T-helper 1 cell treated with Interleukin-12 subunit alpha and Interleukin-12 subunit beta and Interleukin-4 antibody, amounts not matched to agents 30 μg/mL and 1 μg/mL, for 36 hours (primary cell): Measurements from ENCODE around the gene LPCAT1.
A peak's percentile ranks its signal among the peaks of the same experiment; 100 is the strongest.
"Not testable (repeated sequence)": the region's sequence is repeated elsewhere in the genome, so short reads cannot be mapped to it uniquely, and the experiment has no call there.

ENCODE experiments used
- H3K27ac Mint-ChIP-seq: one replicate; pipeline ENCODE4 v1.8.0; 2021; ENCODE audit warnings: mild to moderate bottlenecking, mixed read lengths
- H3K27me3 Mint-ChIP-seq: one replicate; pipeline ENCODE4 v1.8.0; 2021; ENCODE audit warnings: low read depth, mixed read lengths
- H3K36me3 Mint-ChIP-seq: one replicate; pipeline ENCODE4 v1.8.0; 2021; ENCODE audit warnings: low read depth, mixed read lengths
- H3K4me1 Mint-ChIP-seq: one replicate; pipeline ENCODE4 v1.8.0; 2021; ENCODE audit warnings: low read depth, mixed read lengths
- H3K4me3 Mint-ChIP-seq: one replicate; pipeline ENCODE4 v1.8.0; 2021; ENCODE audit warnings: mild to moderate bottlenecking, moderate library complexity, mixed read lengths
- H3K9me3 Mint-ChIP-seq: one replicate; pipeline ENCODE4 v1.8.0; 2021; ENCODE audit warnings: mixed read lengths

The LPCAT1 gene

DNA sequence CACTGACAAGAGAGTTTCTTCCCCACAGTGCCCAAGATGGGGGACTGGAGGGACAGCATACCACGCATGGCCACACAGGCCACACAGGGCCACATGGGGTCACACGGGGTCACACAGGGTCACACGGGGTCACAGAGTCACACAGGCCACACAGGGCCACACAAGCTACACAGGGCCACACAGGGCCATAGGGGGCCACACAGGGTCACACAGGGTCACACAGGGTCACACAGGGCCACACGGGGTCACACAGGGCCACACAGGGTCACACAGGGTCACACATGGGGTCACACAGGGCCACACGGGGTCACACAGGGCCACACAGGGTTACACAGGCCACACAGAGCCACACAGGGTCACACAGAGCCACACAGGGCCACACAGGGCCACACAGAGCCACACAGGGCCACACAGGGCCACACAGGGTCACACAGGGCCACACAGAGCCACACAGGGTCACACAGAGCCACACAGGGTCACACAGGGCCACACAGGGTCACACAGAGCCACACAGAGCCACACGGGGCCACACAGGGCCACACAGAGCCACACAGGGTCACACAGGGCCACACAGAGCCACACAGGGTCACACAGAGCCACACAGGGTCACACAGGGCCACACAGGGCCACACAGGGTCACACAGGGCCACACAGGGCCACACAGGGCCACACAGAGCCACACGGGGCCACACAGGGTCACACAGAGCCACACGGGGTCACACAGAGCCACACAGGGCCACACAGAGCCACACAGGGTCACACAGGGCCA is 15.8 kb upstream of the LPCAT1 start:
- H3K36me3 Mint-ChIP-seq, H3K9me3 Mint-ChIP-seq, H3K4me3 Mint-ChIP-seq, H3K27ac Mint-ChIP-seq: not testable (repeated sequence)
- peaks cover 14% of the 10 kb centered on the region for H3K27me3 Mint-ChIP-seq
- H3K4me1 Mint-ChIP-seq = peaks cover 19% of the 10 kb centered on the region

DNA sequence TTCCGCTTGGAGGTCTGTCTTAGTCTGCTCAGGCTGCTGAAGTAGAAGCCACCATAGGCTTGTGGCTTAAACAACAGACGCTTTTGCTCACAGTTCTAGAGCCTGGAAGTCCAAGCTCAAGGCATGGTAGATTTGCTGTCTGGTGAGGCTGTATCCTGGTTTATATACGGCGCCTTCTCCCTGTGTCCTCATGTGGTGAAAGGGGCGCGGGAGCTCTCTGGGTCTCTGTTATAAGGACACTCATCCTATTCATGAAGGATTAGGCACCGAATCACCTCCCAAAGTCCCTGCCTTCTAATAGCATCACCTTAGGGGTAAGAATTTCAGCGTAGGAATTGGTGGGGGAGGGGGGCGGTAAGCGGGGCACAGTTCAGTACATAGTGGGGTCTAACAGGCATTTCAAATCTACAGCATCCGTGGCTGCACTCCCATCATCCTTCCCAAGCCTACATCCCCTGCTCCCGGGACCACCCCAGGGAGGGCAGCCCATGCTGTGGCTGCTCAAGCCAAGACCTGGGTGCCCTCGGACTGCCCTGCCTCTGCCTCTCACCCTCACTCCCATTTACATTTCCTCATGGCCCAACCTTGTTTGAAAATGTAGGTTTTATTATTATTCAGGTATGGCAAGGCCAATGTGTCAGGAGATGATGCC is 15.1 kb upstream of the LPCAT1 start:
- Mint-ChIP-seq H3K27me3 (peaks cover 19% of the 10 kb centered on the region), H3K9me3 (peaks cover 4% of the 10 kb centered on the region), H3K27ac (peak overlapping the region; percentile 66), H3K4me3 (no peak overlapping the region), H3K36me3 (no peaks in the 10 kb centered on the region), H3K4me1 (peaks cover 22% of the 10 kb centered on the region)

DNA sequence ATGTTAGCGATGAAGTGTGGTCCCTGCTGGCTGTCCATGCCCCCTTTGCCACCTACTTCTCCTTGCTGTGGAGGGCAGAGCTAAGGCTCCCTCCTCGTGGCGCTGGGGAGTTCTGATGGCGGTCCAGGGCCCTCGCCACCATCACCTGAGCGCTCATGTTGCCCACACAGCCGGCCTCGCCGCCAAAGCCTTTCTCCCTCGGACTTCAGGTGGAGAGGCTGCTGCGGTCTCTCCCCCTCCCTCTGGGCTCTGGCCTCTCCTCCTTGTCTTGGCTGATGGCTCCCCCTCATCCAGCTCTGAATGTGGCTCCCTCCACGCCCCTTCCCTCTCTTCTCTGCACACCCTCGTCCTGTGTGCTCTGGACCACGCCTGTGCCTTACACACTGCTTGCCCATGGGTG is 14.5 kb upstream of the LPCAT1 start:
- Mint-ChIP-seq H3K4me1 (peaks cover 22% of the 10 kb centered on the region), H3K36me3 (no peaks in the 10 kb centered on the region), H3K27ac (peak overlapping the region; percentile 66), H3K4me3 (peak overlapping the region; percentile 2), H3K27me3 (peaks cover 25% of the 10 kb centered on the region), H3K9me3 (peaks cover 4% of the 10 kb centered on the region)

DNA sequence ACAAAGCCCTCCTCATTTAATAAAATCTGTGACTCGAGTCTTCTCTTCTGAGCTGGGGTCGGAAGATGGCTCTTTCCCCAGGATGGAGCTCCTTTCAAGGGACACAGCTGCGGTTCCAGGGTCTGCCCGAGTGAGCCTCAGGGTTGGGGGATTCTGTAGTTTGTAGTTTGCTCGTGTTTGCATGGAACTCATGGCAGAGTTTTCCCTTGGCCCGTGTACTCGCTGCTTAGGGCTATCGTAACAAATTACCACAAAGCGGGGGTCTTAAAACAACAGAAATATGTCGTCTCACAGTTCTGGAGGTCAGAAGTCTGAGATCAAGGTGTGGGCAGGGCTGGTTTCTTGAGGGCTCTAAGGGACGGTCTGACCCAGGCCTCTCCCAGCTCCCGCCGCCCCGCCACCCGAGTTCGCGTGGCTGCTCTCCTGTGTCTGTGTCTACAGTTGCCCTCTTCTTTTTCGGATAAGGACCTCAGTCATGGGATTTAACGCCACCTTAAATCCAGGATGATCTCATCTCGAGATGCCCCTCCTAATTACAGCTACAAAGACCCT is 13.9 kb upstream of the LPCAT1 start:
- H3K9me3 Mint-ChIP-seq = peaks cover 4% of the 10 kb centered on the region
- H3K4me3 Mint-ChIP-seq = no peak overlapping the region
- no peaks in the 10 kb centered on the region for H3K36me3 Mint-ChIP-seq
- no peak overlapping the region for H3K27ac Mint-ChIP-seq
- H3K27me3 Mint-ChIP-seq = peaks cover 27% of the 10 kb centered on the region
- H3K4me1 Mint-ChIP-seq = peaks cover 22% of the 10 kb centered on the region

DNA sequence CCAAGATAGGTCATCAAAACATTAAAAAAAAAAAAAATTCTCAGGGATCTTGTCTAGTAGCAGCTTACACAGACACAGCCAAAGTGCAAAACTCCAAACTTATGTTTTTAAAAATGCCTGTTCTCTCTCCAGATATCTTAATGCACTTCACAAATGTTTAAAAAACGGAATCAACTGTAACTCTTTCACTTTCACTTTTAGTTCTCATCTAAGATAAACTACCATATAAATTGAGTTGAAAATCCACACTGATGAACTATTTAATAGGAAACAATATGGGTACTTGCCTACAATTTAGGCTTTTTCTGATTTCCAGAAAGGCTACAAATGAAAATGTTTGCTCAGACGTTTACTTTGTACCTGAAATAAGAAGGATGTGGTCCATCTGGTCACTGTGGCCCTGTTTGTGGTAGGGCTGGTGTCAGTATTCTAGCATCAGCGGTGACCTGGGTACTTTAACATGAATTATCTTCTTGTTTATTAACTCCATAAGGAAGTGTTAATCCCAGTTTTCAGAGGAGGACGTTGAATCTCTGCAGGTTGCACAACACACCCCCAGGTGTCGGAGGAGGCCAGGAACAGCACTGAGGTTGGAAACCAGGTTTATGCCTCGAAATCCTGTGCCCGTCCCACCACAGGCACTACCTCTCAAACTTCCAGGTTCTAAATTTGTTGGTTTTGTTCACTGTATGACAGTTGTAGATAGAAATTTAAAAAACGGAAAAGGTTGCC is 13.3 kb upstream of the LPCAT1 start:
- H3K27ac Mint-ChIP-seq = peak overlapping the region; percentile 85
- peaks cover 33% of the 10 kb centered on the region for H3K27me3 Mint-ChIP-seq
- H3K4me3 Mint-ChIP-seq = peak overlapping the region; percentile 75
- peaks cover 22% of the 10 kb centered on the region for H3K4me1 Mint-ChIP-seq
- no peaks in the 10 kb centered on the region for H3K36me3 Mint-ChIP-seq
- peaks cover 4% of the 10 kb centered on the region for H3K9me3 Mint-ChIP-seq

DNA sequence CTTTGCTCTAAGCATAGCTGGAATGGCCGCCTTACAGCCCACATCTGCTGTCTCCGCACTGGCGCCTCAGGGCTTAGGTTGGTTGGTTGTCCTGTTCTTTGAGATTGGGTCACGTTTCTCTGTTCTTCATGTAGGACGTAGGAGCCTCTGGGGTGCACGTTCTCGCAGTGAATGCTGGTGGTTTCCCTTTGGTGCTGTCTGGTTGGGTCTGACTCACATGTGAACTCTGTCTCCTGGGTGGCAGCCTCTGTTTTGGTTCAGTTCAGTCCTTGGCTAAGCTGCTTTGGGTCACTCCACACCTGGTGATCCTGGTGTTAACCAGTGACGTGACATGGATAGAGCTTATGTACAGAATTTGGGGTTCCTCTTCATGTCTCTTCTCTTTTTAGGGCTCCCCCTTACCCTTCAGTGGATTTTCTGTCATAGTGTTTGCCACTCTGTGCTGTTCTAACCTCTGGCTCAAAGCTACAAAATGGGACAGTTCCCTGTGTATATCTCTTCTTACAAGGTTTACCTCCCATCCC is 12.6 kb upstream of the LPCAT1 start:
- peak overlapping the region; percentile 75 for H3K4me3 Mint-ChIP-seq
- peaks cover 22% of the 10 kb centered on the region for H3K4me1 Mint-ChIP-seq
- peaks cover 4% of the 10 kb centered on the region for H3K9me3 Mint-ChIP-seq
- H3K27ac Mint-ChIP-seq = peak overlapping the region; percentile 85
- no peaks in the 10 kb centered on the region for H3K36me3 Mint-ChIP-seq
- peaks cover 38% of the 10 kb centered on the region for H3K27me3 Mint-ChIP-seq

DNA sequence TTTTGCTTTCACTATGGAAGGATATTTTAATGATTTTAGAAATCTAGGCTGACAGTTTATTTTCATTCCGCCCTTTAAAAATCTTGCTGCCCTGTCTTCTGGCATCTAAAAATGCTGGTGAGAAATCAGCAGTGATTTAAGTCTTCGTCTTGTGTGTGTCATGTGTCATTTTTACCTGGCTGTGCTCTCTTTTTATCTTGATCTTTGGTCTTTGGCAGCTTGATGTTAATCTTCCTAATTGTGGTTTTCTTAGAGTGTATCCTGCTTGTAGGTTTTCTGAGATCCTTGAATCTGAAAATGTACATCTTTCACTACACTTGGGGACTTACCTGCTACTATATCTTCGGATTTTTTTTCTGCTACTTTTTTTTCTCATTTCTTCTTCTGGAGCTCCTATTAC is 11.9 kb upstream of the LPCAT1 start:
- H3K9me3 Mint-ChIP-seq = peaks cover 4% of the 10 kb centered on the region
- peaks cover 45% of the 10 kb centered on the region for H3K27me3 Mint-ChIP-seq
- peaks cover 22% of the 10 kb centered on the region for H3K4me1 Mint-ChIP-seq
- H3K4me3 Mint-ChIP-seq = peak overlapping the region; percentile 75
- no peaks in the 10 kb centered on the region for H3K36me3 Mint-ChIP-seq
- H3K27ac Mint-ChIP-seq = no peak overlapping the region

DNA sequence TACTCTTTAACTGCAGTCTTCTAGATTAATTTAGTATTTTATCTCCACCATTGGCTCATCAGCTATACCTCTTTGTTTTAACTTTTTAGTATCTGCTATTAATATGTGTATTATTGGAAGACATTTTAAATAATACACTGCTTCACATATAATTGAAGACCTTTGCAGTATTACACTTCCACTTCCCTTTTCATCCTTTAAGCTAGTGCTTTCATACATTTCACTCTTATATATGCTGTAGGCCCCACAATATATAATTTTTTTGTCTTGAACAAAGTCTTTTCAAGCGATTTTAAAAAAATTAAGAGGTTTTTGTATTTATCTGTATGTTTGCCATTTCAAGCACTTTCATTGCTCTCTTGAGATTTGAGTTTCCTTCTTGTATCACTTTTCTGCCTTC is 8.6 kb upstream of the LPCAT1 start:
- Mint-ChIP-seq H3K9me3 (no peaks in the 10 kb centered on the region), H3K4me1 (peaks cover 22% of the 10 kb centered on the region), H3K36me3 (no peaks in the 10 kb centered on the region), H3K4me3 (no peak overlapping the region), H3K27me3 (peaks cover 68% of the 10 kb centered on the region), H3K27ac (no peak overlapping the region)

DNA sequence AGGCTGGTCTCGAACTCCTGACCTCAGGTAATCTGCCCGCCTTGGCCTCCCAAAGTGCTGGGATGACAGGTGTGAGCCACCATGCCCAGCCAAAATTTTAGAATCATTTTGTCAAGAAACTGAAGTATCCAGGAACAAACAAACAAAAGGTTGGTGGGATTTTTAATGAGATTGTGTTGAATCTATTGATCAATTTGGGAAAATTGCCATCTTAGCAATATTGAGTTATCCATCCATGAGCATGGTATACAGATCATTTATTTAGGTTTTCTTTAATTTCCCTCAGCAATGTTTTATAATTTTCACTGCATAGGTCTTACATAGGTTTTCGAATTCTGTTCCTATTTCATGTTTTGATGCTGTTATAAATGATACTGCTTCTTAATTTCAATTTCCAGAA is 5.7 kb upstream of the LPCAT1 start:
- Mint-ChIP-seq H3K9me3 (no peaks in the 10 kb centered on the region), H3K4me1 (peaks cover 3% of the 10 kb centered on the region), H3K36me3 (no peaks in the 10 kb centered on the region), H3K4me3 (no peak overlapping the region), H3K27ac (no peak overlapping the region), H3K27me3 (peaks cover 54% of the 10 kb centered on the region)

DNA sequence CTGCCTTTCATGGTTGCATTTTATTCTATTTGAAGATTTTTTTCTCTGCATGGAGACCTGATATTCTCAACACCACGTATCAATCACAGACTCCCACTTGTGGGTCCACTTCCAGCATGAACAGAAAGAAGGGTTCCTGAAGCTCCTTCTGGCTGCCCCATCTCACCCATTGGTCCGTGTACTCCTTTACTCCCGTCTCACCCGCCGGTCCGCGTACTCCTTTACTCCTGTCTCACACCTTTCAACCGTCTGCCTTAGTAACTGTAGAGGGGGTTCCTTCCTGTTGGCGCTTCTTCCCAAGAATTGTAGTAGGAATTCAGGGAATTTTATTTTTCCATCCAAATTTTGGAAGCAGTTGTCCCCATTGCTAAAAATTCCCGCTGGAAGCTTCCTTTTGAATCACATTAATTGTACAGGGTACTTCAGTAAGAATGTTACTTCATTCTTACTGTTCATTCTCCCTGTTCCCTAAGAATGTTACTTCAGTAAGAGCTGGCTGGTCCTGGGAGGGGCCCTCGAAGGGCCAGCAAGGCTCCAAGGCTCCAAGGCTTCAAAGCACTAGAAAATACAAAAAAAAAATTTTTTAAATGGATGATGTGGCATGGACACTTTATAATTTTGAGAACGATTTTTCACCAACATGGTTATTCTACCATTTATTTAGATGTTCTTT is 3.9 kb upstream of the LPCAT1 start:
- H3K4me3 Mint-ChIP-seq = no peak overlapping the region
- no peaks in the 10 kb centered on the region for H3K36me3 Mint-ChIP-seq
- no peaks in the 10 kb centered on the region for H3K9me3 Mint-ChIP-seq
- peaks cover 42% of the 10 kb centered on the region for H3K27me3 Mint-ChIP-seq
- no peak overlapping the region for H3K27ac Mint-ChIP-seq
- peaks cover 1% of the 10 kb centered on the region for H3K4me1 Mint-ChIP-seq

DNA sequence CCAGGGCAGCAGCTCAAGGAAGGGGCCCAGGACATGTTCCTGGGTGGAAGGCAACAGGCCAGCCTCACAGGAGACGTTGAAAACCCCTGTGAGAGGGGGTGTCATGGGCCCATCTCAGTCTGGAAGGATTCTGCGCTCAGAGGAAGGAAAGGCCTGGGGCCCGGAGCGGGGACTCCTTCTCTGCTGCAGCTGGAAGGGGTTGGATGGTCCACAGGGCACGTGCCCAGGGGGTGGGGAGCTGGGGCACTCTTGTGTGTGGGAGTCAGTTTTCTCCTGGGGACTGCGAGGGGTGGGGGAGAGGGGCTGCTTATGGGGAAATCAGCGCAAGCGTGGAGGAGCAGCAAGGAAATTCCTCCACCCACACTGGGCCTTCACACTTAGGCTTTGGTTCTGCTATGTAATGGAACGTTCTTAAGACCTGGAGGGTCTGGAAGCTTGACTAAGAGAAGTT is 2.9 kb upstream of the LPCAT1 start:
- Mint-ChIP-seq H3K9me3 (no peaks in the 10 kb centered on the region), H3K4me1 (peaks cover 9% of the 10 kb centered on the region), H3K36me3 (peaks cover 3% of the 10 kb centered on the region), H3K4me3 (no peak overlapping the region), H3K27me3 (peaks cover 33% of the 10 kb centered on the region), H3K27ac (no peak overlapping the region)

DNA sequence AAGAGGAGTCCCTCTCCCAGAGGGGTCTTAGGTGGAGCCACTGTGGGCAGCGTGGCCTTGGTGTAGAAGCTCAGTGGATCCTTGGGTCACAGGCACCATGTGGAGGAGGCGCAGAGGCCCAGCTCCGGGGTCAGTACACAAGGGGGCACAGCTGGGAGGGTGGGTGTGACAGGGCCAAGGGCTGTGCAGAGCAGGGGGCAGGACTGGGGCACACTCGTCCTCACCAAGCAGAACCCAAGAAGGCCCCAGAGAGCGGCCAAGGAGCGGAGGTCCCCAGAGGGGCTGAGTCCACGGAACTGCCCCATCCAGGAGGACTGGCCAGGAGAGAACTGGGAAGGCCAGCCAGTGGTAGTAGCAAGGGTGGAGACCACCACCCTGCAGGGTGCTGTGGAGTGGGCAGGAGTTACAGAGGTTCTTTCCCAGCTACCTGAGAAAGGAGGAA is 2.5 kb upstream of the LPCAT1 start:
- H3K4me3 Mint-ChIP-seq = no peak overlapping the region

DNA sequence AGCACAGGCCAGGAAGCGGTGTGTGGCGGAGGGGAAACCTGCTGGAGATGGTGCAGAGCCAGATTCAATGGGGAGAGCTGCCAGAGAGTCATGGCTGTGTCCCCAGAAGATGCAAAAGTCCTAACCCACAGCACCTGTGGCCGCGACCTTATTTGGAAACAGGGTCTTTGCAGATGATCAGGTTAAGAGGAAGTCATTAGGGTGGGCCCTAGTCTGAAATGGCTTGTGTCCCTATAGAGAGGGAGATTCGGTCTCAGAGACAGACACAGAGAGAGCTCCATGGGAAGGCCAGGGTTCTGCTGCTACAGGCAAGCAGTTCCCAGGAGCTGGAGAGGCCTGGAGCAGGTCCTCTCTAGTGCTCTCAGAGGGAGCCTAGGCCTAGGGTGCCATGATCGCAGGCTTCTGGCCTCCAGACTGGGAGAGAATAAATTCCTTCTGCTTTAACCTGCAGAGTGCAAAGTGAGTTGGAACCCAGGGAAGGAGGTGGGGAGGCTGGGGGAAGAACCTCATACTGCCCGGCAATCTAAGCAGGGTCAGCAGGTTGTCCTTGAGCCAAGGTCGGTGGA is 1.9 kb upstream of the LPCAT1 start:
- peaks cover 24% of the 10 kb centered on the region for H3K27me3 Mint-ChIP-seq
- H3K4me1 Mint-ChIP-seq = peaks cover 9% of the 10 kb centered on the region
- no peak overlapping the region for H3K27ac Mint-ChIP-seq
- no peak overlapping the region for H3K4me3 Mint-ChIP-seq
- H3K36me3 Mint-ChIP-seq = peaks cover 3% of the 10 kb centered on the region
- no peaks in the 10 kb centered on the region for H3K9me3 Mint-ChIP-seq

More for the DNA sequence above, 2.5 kb upstream of the LPCAT1 start:
- peaks cover 29% of the 10 kb centered on the region for H3K27me3 Mint-ChIP-seq
- peaks cover 9% of the 10 kb centered on the region for H3K4me1 Mint-ChIP-seq
- no peaks in the 10 kb centered on the region for H3K9me3 Mint-ChIP-seq
- no peak overlapping the region for H3K27ac Mint-ChIP-seq
- peaks cover 3% of the 10 kb centered on the region for H3K36me3 Mint-ChIP-seq
